ENCODE data around the gene WNK2. TPM values are rescaled to one million over a fixed set of nuclear protein-coding genes. Genes with fewer than 3 reads are reported as not detected.

Gene WNK2
- total and polyA plus RNA-seq, 8 donors, result 0.93 to 10.4 (median 7.4) TPM

DNA sequence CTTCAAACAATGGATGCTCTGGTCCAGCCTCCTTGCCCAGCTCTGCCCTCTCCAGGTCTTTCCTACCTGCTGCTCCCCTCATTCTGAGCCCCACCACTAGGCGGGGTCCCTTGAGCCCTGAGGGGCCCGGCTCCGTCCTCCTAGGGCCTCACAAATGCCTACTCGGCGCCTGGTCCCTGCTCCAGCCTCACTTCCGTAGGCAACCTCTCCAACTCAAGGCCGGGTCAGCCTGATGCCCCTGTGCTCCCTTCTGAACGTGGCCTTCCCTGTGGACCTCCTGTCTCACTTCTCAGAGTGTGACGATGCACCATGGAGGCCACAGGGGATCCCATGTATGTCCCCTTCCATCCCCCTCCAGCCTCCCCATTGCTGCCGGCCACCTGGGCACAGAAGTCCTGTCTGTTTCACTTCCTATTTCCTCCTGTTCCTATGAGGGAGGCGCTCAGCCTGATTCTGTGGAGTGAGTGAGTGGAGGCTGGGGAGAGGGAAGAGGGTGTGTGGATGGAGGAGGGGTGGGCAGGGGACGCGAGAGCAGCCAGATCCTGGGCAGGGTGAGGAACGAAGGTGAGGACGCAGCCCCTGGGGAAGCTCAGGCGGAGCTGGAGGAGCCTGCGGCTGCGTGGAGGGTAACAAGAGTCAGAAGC is 140.4 kb downstream of the WNK2 start:
- no peak for DNase-seq

GRCh38 chr9:93325307-93326035 is 141.5 kb downstream of the WNK2 start:
- Histone ChIP-seq H3K27me3 (no peaks in the 10 kb centered on the region), H3K27ac (no peak overlapping the region), H3K9me3 (no peaks in the 10 kb centered on the region), H3K4me3 (no peak overlapping the region), H3K4me1 (no peaks in the 10 kb centered on the region), H3K36me3 (no peaks in the 10 kb centered on the region)
- ATAC-seq (no peak), DNase-seq (no peak)
- TF ChIP-seq CTCF (IDR thresholded peaks at IDR 0.05), result no peak
- intact Hi-C loops (cut with DNase I), result no loop called here

More for the DNA sequence above, 140.4 kb downstream of the WNK2 start:
- Histone ChIP-seq H3K4me1 (no peaks in the 10 kb centered on the region), H3K27me3 (peaks cover 0 to 6% of the 10 kb centered on the region in 2 donors), H3K36me3 (no peaks in the 10 kb centered on the region), H3K4me3 (no peak overlapping the region), H3K9me3 (no peaks in the 10 kb centered on the region), H3K27ac (no peak overlapping the region)
- no peak for TF ChIP-seq CTCF (IDR thresholded peaks at IDR 0.05)
- no peak for ATAC-seq
- intact Hi-C loops (cut with DNase I), result no loop called here

- Histone ChIP-seq H3K27ac (no peak overlapping the region), H3K4me1 (no peaks in the 10 kb centered on the region), H3K4me3 (no peak overlapping the region), H3K9me3 (no peaks in the 10 kb centered on the region), H3K36me3 (no peaks in the 10 kb centered on the region), H3K27me3 (no peaks in the 10 kb centered on the region)
- no peak for TF ChIP-seq CTCF (IDR thresholded peaks at IDR 0.05)
- DNase-seq, result no peak
- ATAC-seq, result no peak
- intact Hi-C loops (cut with DNase I), result no loop called here
These were observed 142.1 kb downstream of the WNK2 start for GRCh38 chr9:93326056-93326455.

DNA sequence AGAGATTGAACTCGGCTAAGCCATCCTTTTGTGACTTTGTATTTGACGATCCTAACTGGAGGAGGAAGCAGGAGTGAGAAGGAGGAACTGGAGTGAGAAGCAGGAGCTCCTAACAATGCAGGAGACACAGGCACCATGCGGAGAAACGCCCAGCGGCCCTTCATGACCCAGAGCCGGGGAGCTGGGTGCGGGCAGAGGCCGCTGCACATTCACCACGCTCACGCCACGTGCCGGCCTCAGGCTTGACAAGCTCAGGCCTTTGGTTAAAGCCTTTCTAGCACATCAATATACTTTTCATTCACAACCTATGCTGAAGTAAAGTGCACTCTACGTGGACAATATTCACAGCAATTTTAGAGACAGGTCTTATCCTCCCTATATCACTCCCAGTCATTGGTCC is 142.7 kb downstream of the WNK2 start:
- ATAC-seq (no peak), DNase-seq (no peak)
- intact Hi-C loops (cut with DNase I), result no loop called here
- Histone ChIP-seq H3K4me3 (no peak overlapping the region), H3K36me3 (no peaks in the 10 kb centered on the region), H3K27ac (no peak overlapping the region), H3K9me3 (no peaks in the 10 kb centered on the region), H3K4me1 (no peaks in the 10 kb centered on the region), H3K27me3 (no peaks in the 10 kb centered on the region)
- no peak for TF ChIP-seq CTCF (IDR thresholded peaks at IDR 0.05)

GRCh38 chr9:93329629-93330280 is 145.8 kb downstream of the WNK2 start:
- no peaks in the 10 kb centered on the region for H3K9me3 ChIP-seq
- no peak overlapping the region for H3K27ac ChIP-seq
- intact Hi-C loops (cut with DNase I), result no loop called here
- H3K27me3 ChIP-seq, result no peaks in the 10 kb centered on the region
- H3K36me3 ChIP-seq, result no peaks in the 10 kb centered on the region
- no peaks in the 10 kb centered on the region for H3K4me1 ChIP-seq
- ATAC-seq (peak; percentile 84), DNase-seq (no peak)
- no peak for TF ChIP-seq CTCF (IDR thresholded peaks at IDR 0.05)
- H3K4me3 ChIP-seq, result no peak overlapping the region
